ENCODE measurements around the gene TMEM238L.

TMEM238L gene

GRCh38 chr17:10804546-10804945 is 647 bp upstream of the TMEM238L start:
- no peak for DNase-seq (ENCODE audit: low read depth in 2 of 2)

DNA sequence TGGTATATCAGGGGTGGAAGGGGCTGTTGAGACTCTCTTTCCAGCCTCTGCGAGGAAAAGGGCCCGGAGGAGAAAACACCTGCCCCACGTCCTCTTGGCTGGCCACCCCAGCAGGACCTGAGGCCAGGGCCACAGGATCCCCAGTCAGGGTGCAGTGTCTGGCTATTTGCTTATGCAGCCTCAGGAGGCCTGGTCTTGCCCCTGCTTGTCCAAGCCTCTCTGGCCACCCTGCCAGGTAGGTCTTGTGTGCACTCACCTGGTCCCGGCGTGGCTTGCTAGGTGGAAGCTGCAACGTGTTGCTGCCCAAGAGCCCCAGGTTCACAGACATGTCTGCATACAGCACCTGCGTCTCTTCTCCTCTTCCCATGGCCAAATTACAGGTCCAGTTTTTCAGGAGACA is 549 bp downstream of the TMEM238L start:
- no peak for DNase-seq (ENCODE audit: low read depth in 2 of 2)

GRCh38 chr17:10802496-10803284 is 1.2 kb downstream of the TMEM238L start:
- DNase-seq (ENCODE audit: low read depth in 2 of 2) = no peak

- no peak for DNase-seq (ENCODE audit: low read depth in 2 of 2)
These were observed 4.5 kb downstream of the TMEM238L start for GRCh38 chr17:10799407-10799806.

- no peak for DNase-seq (ENCODE audit: low read depth in 2 of 2)
These were observed 5.0 kb downstream of the TMEM238L start for GRCh38 chr17:10798910-10799309.

DNA sequence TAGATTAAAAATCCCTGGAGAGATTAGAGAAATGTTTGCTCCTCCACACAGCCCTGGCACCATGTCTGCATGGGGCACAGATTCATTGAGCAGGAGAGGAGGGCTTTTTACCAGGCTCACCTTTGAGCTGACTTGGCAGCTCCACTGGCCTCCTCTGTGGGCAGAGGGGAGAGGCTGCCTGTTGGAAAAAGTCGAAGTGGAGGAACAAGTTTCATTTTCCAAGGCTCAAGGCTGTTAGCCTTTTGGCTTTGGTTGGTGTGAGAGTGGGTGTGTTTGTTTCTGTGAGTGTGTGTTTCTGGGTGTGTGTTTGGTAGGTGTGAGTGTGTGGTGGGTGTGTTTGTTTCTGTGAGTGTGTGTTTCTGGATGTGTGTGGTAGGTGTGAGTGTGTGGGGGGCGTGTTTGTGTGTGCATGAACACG is 5.6 kb downstream of the TMEM238L start:
- no peak for DNase-seq (ENCODE audit: low read depth in 2 of 2)

DNA sequence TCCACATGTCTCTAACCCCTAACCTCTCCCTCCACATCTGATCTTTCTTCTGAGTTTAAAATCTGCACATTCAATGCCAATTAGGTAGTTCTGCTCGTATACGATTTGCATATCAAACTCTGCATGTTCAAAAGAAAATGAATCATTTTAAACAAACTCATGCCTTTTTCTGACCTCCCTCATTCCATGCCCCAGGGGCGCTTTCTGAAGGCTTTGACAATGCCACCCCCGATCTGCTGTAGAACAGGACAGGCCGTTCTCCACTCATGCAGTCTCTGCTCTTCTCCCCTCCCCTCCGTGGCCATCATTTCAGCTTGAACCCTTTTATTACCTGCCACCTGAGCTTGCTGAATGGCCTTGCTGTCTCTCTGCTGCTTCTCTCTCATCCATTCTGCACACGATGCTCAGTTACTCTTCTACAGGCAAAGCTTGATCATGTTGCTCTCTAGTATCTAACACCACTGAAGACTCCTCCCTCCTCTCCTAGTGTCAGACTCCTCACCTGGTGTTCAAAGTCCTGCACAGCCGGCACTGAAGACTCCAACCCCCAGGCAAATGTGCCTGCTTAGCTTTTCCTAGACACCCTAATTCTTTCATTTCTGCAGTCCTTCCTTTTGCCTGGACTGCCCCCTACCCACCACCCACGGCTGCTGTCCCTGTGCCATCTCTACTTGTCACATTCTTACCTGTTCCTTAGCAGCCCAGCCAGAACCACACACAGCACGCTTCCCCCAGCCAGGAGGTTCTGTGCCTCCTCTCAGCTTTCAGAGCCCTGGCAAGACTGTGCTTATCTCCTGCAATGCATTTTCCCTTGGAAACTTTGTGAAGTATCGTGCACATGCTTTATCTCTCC is 6.2 kb downstream of the TMEM238L start:
- no peak for DNase-seq (ENCODE audit: low read depth in 2 of 2)

DNA sequence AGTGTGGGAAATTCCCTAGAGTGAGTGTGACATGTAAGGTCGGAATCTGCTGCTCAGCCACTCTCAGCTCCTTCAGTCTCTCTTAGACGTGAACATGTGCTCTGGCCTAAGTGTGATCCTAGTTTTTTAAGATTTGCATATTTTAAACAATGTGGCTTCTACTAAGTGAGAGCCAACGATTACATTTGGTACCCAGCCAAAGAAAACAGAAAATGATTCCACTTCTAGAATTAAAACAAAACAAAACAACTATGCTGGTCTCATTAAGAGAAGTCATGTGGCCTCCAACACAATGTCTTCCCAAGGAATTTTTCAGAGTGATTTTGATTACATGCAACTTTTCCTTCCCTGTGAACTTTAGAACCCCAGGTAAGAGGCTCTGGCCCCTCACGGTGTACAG is 10.1 kb downstream of the TMEM238L start:
- no peak for DNase-seq (ENCODE audit: low read depth in 2 of 2)

DNA sequence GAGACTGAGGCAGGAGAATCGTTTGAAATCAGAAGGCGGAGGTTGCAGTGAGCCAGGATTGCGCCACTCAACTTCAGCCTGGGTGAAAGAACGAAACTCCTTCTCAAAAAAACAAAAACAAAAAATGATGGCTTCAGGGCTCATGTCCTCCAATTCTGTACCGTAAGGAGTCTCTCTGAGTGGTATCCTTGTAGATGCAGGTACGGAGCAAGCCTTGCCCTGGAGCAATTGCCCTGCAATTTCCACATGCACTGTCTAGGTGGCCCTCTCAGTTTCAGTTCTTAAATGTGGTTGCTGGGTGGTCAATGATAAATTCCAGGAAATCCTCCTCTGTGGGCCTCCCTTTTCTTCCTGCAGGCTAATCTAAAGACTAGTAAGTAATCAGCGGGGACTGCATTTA is 10.6 kb downstream of the TMEM238L start:
- no peak for DNase-seq (ENCODE audit: low read depth in 2 of 2)

DNA sequence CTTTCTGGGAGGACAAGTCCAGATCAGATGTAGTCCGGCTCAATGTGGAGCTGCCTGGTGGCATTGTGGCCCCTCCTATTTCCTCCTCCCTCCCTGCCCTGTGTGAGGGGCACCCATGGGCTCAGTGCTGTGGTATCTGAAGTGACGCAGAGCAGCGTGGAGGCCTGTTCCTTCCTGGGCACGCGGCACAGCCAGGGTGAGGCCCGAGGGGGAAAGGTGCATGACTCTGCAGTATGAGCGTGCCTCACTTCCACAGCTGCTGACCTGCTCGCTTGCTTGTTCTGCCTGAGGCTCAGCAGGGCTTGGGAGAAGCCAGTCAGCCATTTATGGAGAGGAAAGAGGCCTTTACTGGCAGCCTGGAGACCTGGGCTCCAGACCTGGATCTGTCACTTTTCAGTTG is 11.7 kb downstream of the TMEM238L start:
- DNase-seq (ENCODE audit: low read depth in 2 of 2) = no peak

DNA sequence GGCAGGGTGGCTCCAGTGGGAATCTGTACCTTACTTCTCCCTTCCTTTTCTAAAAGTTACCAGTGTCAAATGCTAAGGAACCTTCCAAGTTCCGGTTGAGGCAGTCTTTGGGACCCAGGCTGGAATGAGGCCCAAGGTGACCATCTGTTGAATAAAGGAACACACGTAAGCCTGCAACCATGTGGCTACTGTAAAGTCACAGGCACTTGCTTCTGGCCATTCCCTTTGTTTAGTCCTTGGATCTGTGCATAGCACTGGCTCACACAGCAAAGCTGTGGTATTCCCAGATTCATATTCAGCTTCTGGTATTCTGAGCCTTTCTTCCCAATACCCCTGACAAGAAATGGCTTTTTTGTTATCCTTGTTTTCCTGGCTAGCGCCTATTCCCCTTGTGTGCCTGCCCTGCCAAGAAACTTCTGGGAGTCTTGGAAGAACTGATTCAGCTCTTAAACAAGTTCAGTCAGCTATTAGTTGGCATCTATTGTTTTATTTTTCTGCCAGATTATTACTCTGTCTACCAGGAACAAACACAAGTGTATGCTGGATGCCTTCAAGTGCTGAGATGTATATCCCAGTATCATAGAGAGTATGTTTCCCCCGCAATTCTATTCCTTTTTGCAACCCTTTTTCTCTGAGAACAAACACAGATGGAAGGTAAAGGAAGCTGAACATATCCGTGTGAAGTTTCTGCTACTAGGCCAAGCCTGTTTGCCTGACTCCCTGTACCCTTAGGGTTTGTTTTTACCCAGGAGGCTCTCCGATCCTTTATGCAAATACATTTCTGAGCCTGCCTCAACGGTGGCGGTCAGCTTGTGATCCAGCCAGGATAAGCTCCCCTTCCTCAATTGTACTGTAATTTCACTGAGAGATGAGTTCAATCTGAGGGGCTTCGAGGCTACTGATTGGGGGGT is 13.2 kb downstream of the TMEM238L start:
- no peak for DNase-seq (ENCODE audit: low read depth in 2 of 2)

GRCh38 chr17:10789694-10790271 is 14.1 kb downstream of the TMEM238L start:
- no peak for DNase-seq (ENCODE audit: low read depth in 2 of 2)

GRCh38 chr17:10787306-10788045 is 16.4 kb downstream of the TMEM238L start:
- DNase-seq (ENCODE audit: low read depth in 2 of 2) = no peak

GRCh38 chr17:10785295-10785694 is 18.6 kb downstream of the TMEM238L start:
- no peak for DNase-seq (ENCODE audit: low read depth in 2 of 2)

GRCh38 chr17:10779609-10780008 is 24.3 kb downstream of the TMEM238L start:
- DNase-seq (ENCODE audit: low read depth in 2 of 2) = no peak

DNA sequence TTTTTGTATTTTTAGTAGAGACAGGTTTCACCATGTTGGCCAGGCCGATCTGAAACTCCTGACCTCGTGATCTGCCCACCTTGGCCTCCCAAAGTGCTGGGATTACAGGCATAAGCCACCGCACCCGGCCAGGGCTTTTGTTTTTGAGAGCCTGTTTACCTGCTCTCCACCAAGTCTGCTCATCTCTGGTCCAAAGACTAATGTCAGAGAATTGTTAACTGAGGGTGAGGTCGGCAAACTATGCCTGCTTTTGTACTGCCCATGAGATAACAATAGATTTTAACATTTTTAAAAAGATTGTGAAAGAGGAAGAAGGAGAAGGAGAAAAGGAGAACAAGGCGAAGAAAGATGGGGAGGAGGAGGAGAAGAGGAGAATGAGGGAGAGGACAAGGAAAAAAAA is 26.0 kb downstream of the TMEM238L start:
- DNase-seq (ENCODE audit: low read depth in 2 of 2) = no peak

- no peak for DNase-seq (ENCODE audit: low read depth in 2 of 2)
These were observed 26.6 kb downstream of the TMEM238L start for GRCh38 chr17:10777131-10777807.

DNA sequence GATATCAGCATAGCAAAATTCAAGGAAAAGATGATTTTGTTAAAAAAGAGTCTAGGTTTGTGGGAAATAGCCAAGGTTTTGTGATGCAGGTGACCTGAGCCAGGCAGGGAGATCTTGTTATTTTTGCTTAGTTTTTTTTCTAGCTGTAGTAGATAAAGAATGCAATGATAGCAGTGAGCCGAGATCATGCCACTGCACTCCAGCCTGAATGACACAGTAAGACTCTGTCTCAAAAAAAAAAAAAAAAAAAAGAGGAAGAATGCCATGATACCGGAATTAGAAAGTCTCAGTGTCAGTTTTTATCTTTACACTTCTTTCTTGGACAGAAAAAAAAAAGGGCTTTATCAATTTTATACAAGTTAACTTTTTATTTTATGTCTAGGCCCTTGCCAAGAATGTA is 27.5 kb downstream of the TMEM238L start:
- DNase-seq (ENCODE audit: low read depth in 2 of 2) = no peak

DNA sequence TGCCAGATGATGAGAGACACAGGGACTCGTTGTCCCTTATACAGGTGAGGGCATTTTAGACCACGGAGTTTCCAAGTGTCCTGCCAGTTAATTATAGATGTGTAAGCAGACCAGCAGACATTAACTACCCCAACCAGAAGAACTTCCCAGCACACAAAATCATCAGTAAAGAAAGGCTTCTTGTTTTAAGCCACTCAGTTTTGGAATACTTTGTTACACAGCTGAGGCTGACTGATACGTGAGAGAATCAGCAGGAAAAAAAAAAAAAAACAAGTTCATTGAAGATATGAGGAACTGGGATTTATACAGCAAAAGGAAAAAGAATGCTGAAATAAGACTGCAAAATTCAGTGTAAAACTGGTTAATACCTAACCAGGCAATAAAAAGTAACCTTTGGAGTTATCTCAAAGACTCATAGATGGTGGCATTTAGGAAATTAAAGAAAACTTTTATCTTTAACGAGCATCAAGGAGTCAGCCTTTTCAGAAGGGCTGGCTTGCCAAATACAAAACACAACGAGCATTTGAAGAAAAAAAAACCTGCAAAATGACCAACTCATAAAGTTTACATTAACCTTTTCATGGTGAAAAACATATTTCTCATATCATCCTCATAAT is 28.1 kb downstream of the TMEM238L start:
- DNase-seq (ENCODE audit: low read depth in 2 of 2) = no peak

DNA sequence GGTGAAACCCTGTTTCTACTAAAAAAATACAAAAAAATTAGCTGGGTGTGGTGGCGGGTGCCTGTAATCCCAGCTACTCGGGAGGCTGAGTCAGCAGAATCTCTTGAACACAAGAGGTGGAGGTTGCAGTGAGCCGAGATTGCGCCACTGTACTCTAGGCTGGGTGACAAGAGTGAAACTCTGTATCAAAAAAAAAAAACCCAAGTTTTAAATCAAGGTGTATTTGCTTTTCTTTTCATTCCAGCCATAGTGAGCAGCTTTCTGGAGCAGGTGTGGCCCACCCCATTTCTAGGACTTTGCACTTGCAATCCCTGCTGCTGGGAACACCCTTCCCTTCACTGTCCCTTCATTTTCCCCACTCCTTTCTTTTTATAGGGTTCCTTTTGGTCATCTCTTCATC is 28.8 kb downstream of the TMEM238L start:
- DNase-seq (ENCODE audit: low read depth in 2 of 2) = no peak

All from stimulated activated CD8-positive, alpha-beta memory T cell treated with anti-CD3 and anti-CD28 coated beads, Interleukin-15, amount 100 ng/mL, for 48 hours (primary cell).